IMR-90 (cell line): ENCODE results near the gene XYLB. TPM values are rescaled to one million over a fixed set of nuclear protein-coding genes. Genes with fewer than 3 reads are reported as not detected.
"Not testable (repeated sequence)": the region's sequence is repeated elsewhere in the genome, so short reads cannot be mapped to it uniquely, and the experiment has no call there.

ENCODE experiments used
- ATAC-seq: fragments of 200-7000 bp; cut with Tn5 transposase; 2 replicates; pipeline ENCODE4 v1.9.1; 2020; ENCODE audit warnings: low read depth, mild to moderate bottlenecking, moderate library complexity
- BruUV-seq: library from RNA; stranded (reverse); fragments of 400-500 nt; replicated peaks from 2 replicates; lab custom pipeline; 2021; lab: Mats Ljungman, UMichigan
- CTCF ChIA-PET: fragments of 300-600 bp; formaldehyde crosslinking; extraction: SDS; loops from one replicate; lab custom pipeline; 2021; ENCODE audit warnings: antibody characterized with exemption; lab: Yijun Ruan, JAX
- POLR2A ChIA-PET: fragments of 300-600 bp; sonication (Branson Sonifier 250); formaldehyde crosslinking; loops from one replicate; lab custom pipeline; 2022; ENCODE audit warnings: antibody characterized with exemption; ENCODE audit not compliant: unreplicated experiment; lab: Charles Lee
- DNase-seq: peaks from one replicate; pipeline ENCODE4 v3.0.0; 2013
- H2AFZ ChIP-seq: replicated peaks from 2 replicates; pipeline ENCODE3; 2013; ENCODE audit warnings: low read length, mild to moderate bottlenecking; ENCODE audit not compliant: poor library complexity
- H2AK5ac ChIP-seq: 2 replicates; pipeline ENCODE4 v1.6.1; 2013; ENCODE audit warnings: low read depth, low read length, inconsistent platforms
- H2AK9ac ChIP-seq: replicated peaks from 2 replicates; pipeline ENCODE3; 2013; ENCODE audit warnings: mild to moderate bottlenecking, low read depth, low read length, moderate library complexity; ENCODE audit not compliant: poor library complexity
- H2BK120ac ChIP-seq: 2 replicates; pipeline ENCODE4 v1.6.1; 2013; ENCODE audit warnings: low read depth, low read length, inconsistent platforms
- H2BK15ac ChIP-seq: 3 replicates; pipeline ENCODE4 v1.6.1; 2013; ENCODE audit warnings: low read depth, low read length, inconsistent platforms
- H2BK20ac ChIP-seq: 2 replicates; pipeline ENCODE4 v1.6.1; 2013; ENCODE audit warnings: low read depth, mild to moderate bottlenecking, inconsistent platforms, low read length, moderate library complexity
- H2BK5ac ChIP-seq: 2 replicates; pipeline ENCODE4 v1.6.1; 2013; ENCODE audit warnings: mild to moderate bottlenecking, low read depth, low read length, inconsistent platforms; ENCODE audit not compliant: poor library complexity, severe bottlenecking
- H3K14ac ChIP-seq: replicated peaks from 2 replicates; pipeline ENCODE4 v1.6.1; 2013; ENCODE audit warnings: low read depth, low read length, inconsistent platforms
- H3K18ac ChIP-seq: 2 replicates; pipeline ENCODE4 v1.6.1; 2013; ENCODE audit warnings: low read depth, low read length, control low read depth
- H3K23ac ChIP-seq: 2 replicates; pipeline ENCODE4 v1.6.1; 2013; ENCODE audit warnings: low read depth, low read length, inconsistent platforms
- H3K27ac ChIP-seq: 2 replicates; pipeline ENCODE4 v1.5.1; 2013; ENCODE audit warnings: mild to moderate bottlenecking, control low read depth, low read length; ENCODE audit not compliant: insufficient read depth
- H3K27me3 ChIP-seq: 2 replicates; pipeline ENCODE4 v1.6.1; 2013; ENCODE audit warnings: low read length; ENCODE audit not compliant: control insufficient read depth, insufficient read depth
- H3K36me3 ChIP-seq: 2 replicates; pipeline ENCODE4 v1.6.1; 2013; ENCODE audit warnings: low read length, mixed read lengths; ENCODE audit not compliant: control insufficient read depth, insufficient read depth
- H3K4ac ChIP-seq: 2 replicates; pipeline ENCODE4 v1.6.1; 2013; ENCODE audit warnings: low read depth, low read length, inconsistent platforms
- H3K4me1 ChIP-seq: 2 replicates; pipeline ENCODE4 v1.6.1; 2013; ENCODE audit warnings: low read length, mixed read lengths; ENCODE audit not compliant: control insufficient read depth, insufficient read depth
- H3K4me2 ChIP-seq: 2 replicates; pipeline ENCODE4 v1.6.1; 2013; ENCODE audit warnings: low read depth, mild to moderate bottlenecking, control low read depth, low read length, moderate library complexity
- H3K4me3 ChIP-seq: 2 replicates; pipeline ENCODE4 v1.5.1; 2013; ENCODE audit warnings: low read depth, mild to moderate bottlenecking, control low read depth, low read length, moderate library complexity; ENCODE audit not compliant: insufficient read depth
- H3K56ac ChIP-seq: 2 replicates; pipeline ENCODE4 v1.6.1; 2013; ENCODE audit warnings: low read length, inconsistent platforms; ENCODE audit not compliant: insufficient read depth; ENCODE audit errors: extremely low read depth
- H3K79me1 ChIP-seq, 2 experiments: 2 replicates each; pipeline ENCODE4 v1.6.1; 2013; ENCODE audit warnings: low read length in 2 of 2, inconsistent platforms in 1 of 2, low read depth in 1 of 2
- H3K9ac ChIP-seq: 2 replicates; pipeline ENCODE4 v1.6.1; 2013; ENCODE audit warnings: low read depth, low read length, control low read depth
- H3K9me1 ChIP-seq: 2 replicates; pipeline ENCODE4 v1.6.1; 2013; ENCODE audit warnings: low read length, inconsistent platforms; ENCODE audit not compliant: insufficient read depth
- H3K9me3 ChIP-seq: 2 replicates; pipeline ENCODE4 v1.6.1; 2013; ENCODE audit warnings: low read length; ENCODE audit not compliant: control insufficient read depth, insufficient read depth
- H4K20me1 ChIP-seq: 2 replicates; pipeline ENCODE4 v1.6.1; 2013; ENCODE audit warnings: low read length, inconsistent platforms; ENCODE audit not compliant: insufficient read depth
- H4K5ac ChIP-seq: 2 replicates; pipeline ENCODE4 v1.6.1; 2013; ENCODE audit warnings: mild to moderate bottlenecking, low read depth, low read length, control low read depth
- H4K8ac ChIP-seq, 2 experiments: 2 replicates each; pipeline ENCODE4 v1.6.1; 2013; ENCODE audit warnings: low read depth in 2 of 2, low read length in 2 of 2, control low read depth in 1 of 2, inconsistent platforms in 1 of 2
- H4K91ac ChIP-seq: 2 replicates; pipeline ENCODE4 v1.6.1; 2013; ENCODE audit warnings: low read depth, low read length, inconsistent platforms; ENCODE audit not compliant: insufficient read depth
- WGBS, 2 experiments: methylation state at CpG; one replicate each; pipeline versions ENCODE4 v1.1.5 to v1.1.7; 2013; ENCODE audit warnings: missing lambda C conversion rate in 2 of 2; ENCODE audit not compliant: insufficient read length in 1 of 2; ENCODE audit errors: extremely low coverage in 2 of 2; 5-methylcytosine and 5-hydroxymethylcytosine counted together
- dilution Hi-C: fragments of 300-500 bp; cut with HindIII; formaldehyde crosslinking; loops from one replicate; pipeline ENCODE4 v1.14.3; 2018; ENCODE audit warnings: low sequenced_read_pairs; ENCODE audit not compliant: unreplicated experiment
- in situ Hi-C: fragments of 300-500 bp; cut with MboI; formaldehyde crosslinking; loops from 3 replicates; pipeline ENCODE4 v1.14.3; 2019; ENCODE audit warnings: low sequenced_read_pairs, inconsistent platforms, mixed read lengths
- intact Hi-C: fragments of 100-400 bp; cut with micrococcal nuclease; formaldehyde crosslinking; loops from 2 replicates; pipeline ENCODE4 v1.10.0; 2022
- polyA plus RNA-seq, 3 experiments: library from polyadenylated mRNA; depleted of rRNA; stranded (reverse); fragments of >200 nt; gene quantifications; 2 replicates each; pipeline ENCODE4 v1.2.3, GENCODE V29; 2012; ENCODE audit warnings: low replicate concordance in 1 of 3
- total RNA-seq: library from RNA; depleted of rRNA; stranded (reverse); fragments of >200 nt; gene quantifications from 2 replicates; pipeline ENCODE4 v1.2.3, GENCODE V29; 2012
- TF ChIP-seq, protein P1 (sequence below): fragments of 150-350 bp; IDR thresholded peaks from 2 replicates; pipeline ENCODE4 v1.6.1; 2016; ENCODE audit warnings: low read depth, mild to moderate bottlenecking, low read length, moderate library complexity, borderline replicate concordance

XYLB gene
- total and polyA plus RNA-seq, 2 of the 4 experiments (the other 2 are of a cell fraction), result 3.0 to 3.4 TPM

- TF ChIP-seq, protein P1, sequence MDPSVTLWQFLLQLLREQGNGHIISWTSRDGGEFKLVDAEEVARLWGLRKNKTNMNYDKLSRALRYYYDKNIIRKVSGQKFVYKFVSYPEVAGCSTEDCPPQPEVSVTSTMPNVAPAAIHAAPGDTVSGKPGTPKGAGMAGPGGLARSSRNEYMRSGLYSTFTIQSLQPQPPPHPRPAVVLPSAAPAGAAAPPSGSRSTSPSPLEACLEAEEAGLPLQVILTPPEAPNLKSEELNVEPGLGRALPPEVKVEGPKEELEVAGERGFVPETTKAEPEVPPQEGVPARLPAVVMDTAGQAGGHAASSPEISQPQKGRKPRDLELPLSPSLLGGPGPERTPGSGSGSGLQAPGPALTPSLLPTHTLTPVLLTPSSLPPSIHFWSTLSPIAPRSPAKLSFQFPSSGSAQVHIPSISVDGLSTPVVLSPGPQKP, result no peak
Measured at GRCh38 chr3:38346587-38347410, at the start of gene XYLB (continued).

DNA sequence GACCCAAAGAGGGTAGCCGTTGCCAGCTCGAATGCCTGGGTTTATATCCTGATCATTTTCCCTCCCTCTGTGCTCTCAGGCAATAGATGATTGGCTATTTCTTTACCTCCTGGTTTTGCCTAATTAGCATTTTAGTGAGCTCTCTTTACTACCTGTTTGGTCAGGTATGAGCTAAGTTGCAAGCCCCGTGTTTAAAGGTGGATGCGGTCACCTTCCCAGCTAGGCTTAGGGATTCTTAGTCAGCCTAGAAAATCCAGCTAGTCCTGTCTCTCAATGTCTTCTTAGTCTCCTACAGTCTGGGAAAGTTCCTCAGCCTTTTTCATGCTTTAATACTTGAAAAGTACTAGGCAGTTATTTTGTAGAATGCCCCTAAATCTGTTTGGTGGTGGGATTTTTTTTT is 49.5 kb upstream of the XYLB start:
- H3K27ac ChIP-seq, H3K23ac ChIP-seq, in situ Hi-C loops, H2AK9ac ChIP-seq, H3K14ac ChIP-seq, dilution Hi-C loops, H3K9ac ChIP-seq, H3K18ac ChIP-seq, H3K4ac ChIP-seq, intact Hi-C loops, H3K9me3 ChIP-seq, H4K20me1 ChIP-seq, H3K4me3 ChIP-seq, H3K79me1 ChIP-seq, H2BK5ac ChIP-seq, H2AFZ ChIP-seq, H3K9me1 ChIP-seq, H2BK20ac ChIP-seq, H3K4me1 ChIP-seq, H3K36me3 ChIP-seq, H3K56ac ChIP-seq, BruUV-seq, DNase-seq, H4K5ac ChIP-seq, H2BK120ac ChIP-seq, H4K8ac ChIP-seq, H3K4me2 ChIP-seq, H4K91ac ChIP-seq, H3K27me3 ChIP-seq, H2BK15ac ChIP-seq, H2AK5ac ChIP-seq, ATAC-seq: not testable (repeated sequence)
- ChIA-PET CTCF (interaction anchor here (1.6 kb wide), 1 partner anchor 166 kb away, joined by 4 read pairs; no protein-coding TSS in a partner anchor), POLR2A (interaction anchor here (0.6 kb wide), 1 partner anchor 852 kb away, joined by 6 read pairs; no protein-coding TSS in a partner anchor)
- WGBS, 2 experiments, result no CpG with 5 or more reads among the region's 4 CpGs
